ENCODE results near the gene ZCCHC17. TPM values are rescaled to one million over a fixed set of nuclear protein-coding genes. Genes with fewer than 3 reads are reported as not detected.

ZCCHC17 gene
- total RNA-seq, 1 experiment from 2014 or later, result 48.8 TPM

DNA sequence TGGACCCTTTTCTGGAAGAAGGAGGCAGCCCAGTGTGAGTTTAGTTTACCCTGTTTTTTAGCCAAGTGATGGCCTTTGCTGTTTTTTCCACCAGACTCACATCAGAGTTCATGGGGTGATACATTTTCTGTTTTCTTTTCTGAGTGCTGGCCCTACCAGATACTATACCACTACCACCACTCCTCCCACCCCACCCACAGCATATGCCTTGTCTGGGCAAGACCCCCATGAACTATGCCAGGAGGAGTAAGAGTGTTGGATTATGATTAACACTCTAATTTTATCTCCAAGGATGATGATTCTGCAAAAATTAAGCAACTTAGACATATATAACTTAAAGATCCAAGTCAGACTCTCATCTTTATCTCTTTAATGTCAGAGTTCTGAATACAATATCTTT, 50.0 kb downstream of the ZCCHC17 start:
- Histone ChIP-seq H3K4me3 (ENCODE audit: low read depth, low read length, poor library complexity, severe bottlenecking) (no peak overlapping the region), H3K36me3 (ENCODE audit: insufficient read depth, low read length, poor library complexity, severe bottlenecking) (peaks cover 7% of the 10 kb centered on the region), H3K27me3 (replicated peaks; ENCODE audit: insufficient read depth, low read depth, low read length, poor library complexity) (no peaks in the 10 kb centered on the region), H3K9me3 (ENCODE audit: low read depth, low read length, poor library complexity, severe bottlenecking) (no peaks in the 10 kb centered on the region), H3K4me1 (ENCODE audit: insufficient read depth, low read length, poor library complexity, severe bottlenecking) (no peaks in the 10 kb centered on the region), H3K27ac (ENCODE audit: low read depth, low read length, poor library complexity, severe bottlenecking) (no peak overlapping the region)
- ChIA-PET CTCF (no interaction called here), POLR2A (ENCODE audit: low non-redundant PET) (no interaction called here)
- TF ChIP-seq CTCF (conservative IDR thresholded peaks at IDR 0.05; ENCODE audit: low read depth, low read length) (no peak), EZH2 (IDR thresholded peaks at IDR 0.05; ENCODE audit: borderline replicate concordance, low read depth, low read length, poor library complexity, severe bottlenecking) (no peak)
- DNase-seq (ENCODE audit: low spot score), result no peak
- no TSS peak for BruUV-seq (replicated peaks)
- intact Hi-C loops (cut with micrococcal nuclease; ENCODE audit: unreplicated experiment), result no loop called here

DNA sequence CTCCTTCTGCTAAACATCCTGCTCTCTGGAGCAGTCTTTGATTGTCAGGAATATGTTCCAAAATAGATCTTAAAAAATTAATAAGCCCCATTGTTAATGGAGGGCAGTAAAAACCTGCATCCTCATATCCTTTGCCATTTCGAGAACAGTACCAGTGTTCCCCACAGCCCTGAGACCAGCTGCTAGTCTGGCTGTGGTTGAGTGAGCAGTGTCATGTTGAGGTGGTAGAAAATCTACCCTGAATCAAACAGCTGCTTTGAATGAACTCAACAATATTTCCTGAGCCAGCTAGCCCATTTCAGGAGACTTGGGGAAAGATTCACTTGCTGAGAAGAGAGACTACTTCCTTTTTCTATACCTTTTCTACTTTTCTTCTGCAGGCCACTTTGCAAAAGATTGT, 51.6 kb downstream of the ZCCHC17 start:
- Histone ChIP-seq H3K27me3 (replicated peaks; ENCODE audit: insufficient read depth, low read depth, low read length, poor library complexity) (no peaks in the 10 kb centered on the region), H3K27ac (ENCODE audit: low read depth, low read length, poor library complexity, severe bottlenecking) (no peak overlapping the region), H3K4me3 (ENCODE audit: low read depth, low read length, poor library complexity, severe bottlenecking) (no peak overlapping the region), H3K36me3 (ENCODE audit: insufficient read depth, low read length, poor library complexity, severe bottlenecking) (peaks cover 7% of the 10 kb centered on the region), H3K4me1 (ENCODE audit: insufficient read depth, low read length, poor library complexity, severe bottlenecking) (no peaks in the 10 kb centered on the region), H3K9me3 (ENCODE audit: low read depth, low read length, poor library complexity, severe bottlenecking) (no peaks in the 10 kb centered on the region)
- no peak for DNase-seq (ENCODE audit: low spot score)
- TF ChIP-seq CTCF (conservative IDR thresholded peaks at IDR 0.05; ENCODE audit: low read depth, low read length) (no peak), EZH2 (IDR thresholded peaks at IDR 0.05; ENCODE audit: borderline replicate concordance, low read depth, low read length, poor library complexity, severe bottlenecking) (no peak)
- no TSS peak for BruUV-seq (replicated peaks)
- ChIA-PET POLR2A (ENCODE audit: low non-redundant PET) (no interaction called here), CTCF (no interaction called here)
- intact Hi-C loops (cut with micrococcal nuclease; ENCODE audit: unreplicated experiment), result no loop called here

DNA sequence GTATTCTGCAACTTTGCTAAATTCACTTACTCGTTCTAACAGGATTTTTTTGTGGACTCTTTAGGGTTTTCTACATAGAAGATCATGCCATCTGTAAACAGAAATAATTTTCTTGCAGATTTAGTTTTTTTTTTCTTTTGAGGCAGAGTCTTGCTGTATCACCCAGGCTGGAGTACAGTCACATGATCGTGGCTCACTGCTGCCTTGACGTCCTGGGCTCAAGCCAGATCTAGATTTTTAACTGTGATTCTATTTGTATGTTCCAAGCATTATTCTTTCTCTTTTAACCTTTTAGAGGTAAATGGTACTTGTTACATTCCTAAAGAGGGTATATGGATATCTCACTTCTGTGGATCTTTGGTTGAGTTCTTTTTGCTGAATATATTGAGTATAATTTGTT, 57.5 kb downstream of the ZCCHC17 start:
- DNase-seq (ENCODE audit: low spot score), result no peak
- ChIA-PET CTCF (no interaction called here), POLR2A (ENCODE audit: low non-redundant PET) (interaction anchor here (0.6 kb wide), 1 partner anchor 1437 kb away, joined by 3 read pairs; no protein-coding TSS in a partner anchor)
- H3K36me3 ChIP-seq (ENCODE audit: insufficient read depth, low read length, poor library complexity, severe bottlenecking), result no peaks in the 10 kb centered on the region
- intact Hi-C loops (cut with micrococcal nuclease; ENCODE audit: unreplicated experiment), result no loop called here
- H3K27me3 ChIP-seq (replicated peaks; ENCODE audit: insufficient read depth, low read depth, low read length, poor library complexity), result no peaks in the 10 kb centered on the region
- no peaks in the 10 kb centered on the region for H3K9me3 ChIP-seq (ENCODE audit: low read depth, low read length, poor library complexity, severe bottlenecking)
- no peak for TF ChIP-seq CTCF (conservative IDR thresholded peaks at IDR 0.05; ENCODE audit: low read depth, low read length)
- no peak for TF ChIP-seq EZH2 (IDR thresholded peaks at IDR 0.05; ENCODE audit: borderline replicate concordance, low read depth, low read length, poor library complexity, severe bottlenecking)
- BruUV-seq (replicated peaks), result no TSS peak
- H3K4me1 ChIP-seq (ENCODE audit: insufficient read depth, low read length, poor library complexity, severe bottlenecking), result no peaks in the 10 kb centered on the region
- no peak overlapping the region for H3K4me3 ChIP-seq (ENCODE audit: low read depth, low read length, poor library complexity, severe bottlenecking)
- no peak overlapping the region for H3K27ac ChIP-seq (ENCODE audit: low read depth, low read length, poor library complexity, severe bottlenecking)
